ENCODE results near the gene SERPINB12.

SERPINB12 gene

DNA sequence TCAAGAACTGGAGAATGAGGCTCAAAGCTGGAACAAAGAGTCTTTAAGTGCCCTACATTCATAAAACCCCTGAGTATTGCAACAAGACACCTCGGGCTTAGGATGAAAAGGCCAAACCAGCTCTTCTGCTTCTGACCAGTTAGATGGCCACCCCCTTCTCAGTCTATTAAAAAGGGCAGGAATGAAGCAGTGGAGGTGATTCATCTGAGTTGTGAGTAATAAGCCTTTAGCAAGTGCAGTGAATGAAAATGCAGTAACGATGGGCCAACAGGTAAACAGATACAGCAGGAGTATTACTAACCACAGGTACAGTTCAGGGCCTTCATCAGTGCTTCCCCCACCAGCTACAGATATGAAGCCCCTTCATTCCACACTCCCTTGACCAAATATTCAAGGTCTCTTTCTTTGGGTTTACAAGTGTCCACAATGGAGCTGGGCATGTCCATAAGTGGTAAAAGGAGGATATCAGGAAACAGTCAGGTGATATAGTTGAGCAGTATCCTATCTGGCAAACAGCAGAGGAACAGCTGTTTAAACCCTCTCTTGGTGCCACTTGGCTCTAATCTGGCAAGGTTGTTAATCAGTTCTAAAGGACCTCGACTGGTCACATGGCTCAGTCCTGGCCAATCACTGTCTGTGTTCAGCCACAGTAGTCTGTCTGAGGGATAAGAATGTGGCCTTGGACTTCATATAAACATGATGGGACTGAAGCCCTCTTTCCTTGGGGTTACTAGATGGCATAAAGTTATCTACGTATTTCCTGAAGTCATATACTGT lies 62.8 kb downstream of the SERPINB12 start:
- DNase-seq, result no peak

DNA sequence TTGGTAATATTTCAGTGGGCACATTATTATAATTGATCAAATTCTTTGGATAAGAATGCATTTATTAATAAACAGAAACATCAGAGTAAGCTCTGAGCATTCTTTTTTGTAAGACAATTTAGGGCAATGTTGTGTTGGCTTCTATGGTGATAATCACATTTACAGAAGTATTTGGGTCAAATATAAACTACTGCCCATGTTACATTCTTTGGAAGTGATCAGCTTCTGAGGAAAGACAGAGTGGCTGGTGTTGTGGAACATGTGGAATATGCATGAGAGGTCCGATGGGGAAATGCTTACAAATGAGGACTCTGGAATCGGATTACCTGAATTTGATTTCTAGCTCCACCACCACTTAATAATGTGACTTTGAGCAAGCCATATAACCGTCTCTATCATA lies 64.4 kb downstream of the SERPINB12 start:
- no peak for DNase-seq

DNA sequence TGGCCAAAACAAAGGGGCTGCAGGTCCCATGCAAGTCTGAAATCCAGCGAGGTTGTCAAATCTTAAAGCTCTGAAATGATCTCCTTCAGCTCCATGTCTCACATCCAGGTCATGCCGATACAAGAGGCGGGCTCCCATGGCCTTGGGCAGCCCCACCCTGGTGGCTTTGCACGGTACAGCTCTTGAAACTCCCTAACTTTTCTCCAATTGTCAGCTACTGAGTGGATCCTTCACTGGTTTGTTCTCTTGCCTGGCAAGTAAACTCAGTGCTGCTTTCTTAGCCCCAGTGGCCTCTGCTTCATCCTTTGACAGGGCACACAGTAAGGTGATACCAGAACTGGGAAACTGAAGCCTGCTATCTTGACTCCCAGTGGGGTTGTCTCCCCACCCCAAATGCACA lies 71.3 kb downstream of the SERPINB12 start:
- no peak for DNase-seq

DNA sequence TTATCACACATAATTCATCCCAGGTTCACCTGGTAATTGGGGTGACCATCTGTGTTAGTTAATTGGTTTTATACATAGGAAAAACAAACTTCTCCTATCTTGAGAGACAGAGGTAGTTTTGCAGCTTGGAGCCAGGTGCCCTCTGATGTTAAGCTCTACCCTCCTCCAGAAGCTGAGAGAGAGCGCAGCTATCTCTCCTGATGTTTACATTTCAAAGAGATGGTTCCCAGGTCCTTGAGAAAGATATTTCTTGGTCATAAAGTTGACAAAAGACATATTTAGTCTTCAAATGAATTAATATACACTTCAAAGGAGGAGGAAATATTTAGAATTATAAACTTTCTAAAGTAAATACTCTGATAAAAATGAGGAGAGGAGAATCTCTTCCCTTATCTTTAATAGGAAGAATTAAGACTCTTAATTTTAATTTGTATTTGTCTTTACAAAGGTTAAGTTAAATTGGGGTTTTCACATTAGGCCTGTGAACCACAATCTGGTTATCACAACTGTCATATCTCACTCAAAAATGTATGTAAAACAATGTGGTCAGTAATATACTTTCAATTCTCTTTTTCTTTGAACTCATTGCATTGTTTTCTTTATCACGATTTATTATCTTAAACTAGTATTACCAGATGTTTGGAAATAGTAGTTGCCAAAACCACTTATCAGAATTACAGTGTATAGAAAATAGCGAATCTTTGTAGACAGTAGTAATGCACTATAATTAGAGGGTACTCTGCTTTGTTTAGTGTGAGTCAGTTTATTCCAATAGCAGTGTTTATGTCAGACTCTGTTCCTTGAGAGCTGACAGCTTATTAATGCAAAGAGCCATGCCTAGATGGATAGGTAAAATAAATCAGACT lies 75.1 kb downstream of the SERPINB12 start:
- DNase-seq, result peak; percentile 24

DNA sequence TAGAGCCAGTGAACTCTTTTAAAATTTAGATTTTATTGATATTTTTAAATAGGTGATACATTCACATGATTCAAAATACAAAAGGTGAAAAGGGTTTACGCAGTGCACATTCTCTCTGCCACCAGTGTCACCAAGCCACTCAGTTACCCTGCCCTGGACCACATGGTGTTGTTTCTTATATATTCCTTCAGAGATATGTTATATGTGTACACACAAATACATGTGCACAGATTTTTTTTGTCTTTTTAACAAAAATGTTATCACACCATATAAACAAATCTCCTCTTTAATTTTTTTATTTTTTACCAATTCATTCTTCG lies 75.7 kb downstream of the SERPINB12 start:
- no peak for DNase-seq
